ENCODE data around the gene NFE2L1. TPM values are rescaled to one million over a fixed set of nuclear protein-coding genes. Genes with fewer than 3 reads are reported as not detected.

The NFE2L1 gene
- total RNA-seq, 1 experiment from 2014 or later: 135 TPM

DNA sequence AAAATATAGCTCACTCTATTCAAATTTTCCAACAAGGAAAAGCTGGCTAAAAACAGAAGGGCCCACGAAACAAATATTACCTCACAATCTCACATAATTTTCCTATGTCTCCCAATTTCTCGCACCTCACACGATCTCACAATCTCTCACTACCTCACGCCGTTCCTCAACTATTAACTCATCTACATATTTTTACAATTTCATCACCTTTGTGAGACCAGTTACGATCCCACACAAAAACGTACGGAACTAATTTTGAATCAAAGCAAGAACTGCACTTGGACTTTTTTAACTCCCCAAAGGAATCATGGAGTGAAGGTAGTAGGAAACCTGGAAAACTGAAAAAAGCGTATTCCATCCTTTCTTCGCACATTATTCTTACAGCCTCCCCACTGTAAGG lies 52.0 kb downstream of the NFE2L1 start:
- peak overlapping the region; percentile 93 to 94 for H3K4me3 ChIP-seq (replicated peaks in 1 of 2; ENCODE audit: low read depth in 1 of 2, low read length in 2 of 2)
- H3K9me3 ChIP-seq (ENCODE audit: control insufficient read depth in 1 of 2, insufficient read depth in 1 of 2, low read depth in 1 of 2, low read length in 2 of 2): peaks cover 0 to 4% of the 10 kb centered on the region in 2 experiments; a peak in 1 of 4 replicates
- intact Hi-C loops (cut with micrococcal nuclease): no loop called here
- TSS peak; percentile 69 for BruUV-seq (replicated peaks)
- H3K27me3 ChIP-seq (ENCODE audit: insufficient read depth, low read length): no peaks in the 10 kb centered on the region
- CTCF ChIA-PET: interaction anchor here (0.7 to 4.2 kb wide), 4 partner anchors 17 to 76 kb away, joined by 4 to 23 read pairs (median 12); no protein-coding TSS in a partner anchor
- H3K27ac ChIP-seq (ENCODE audit: low read depth, low read length): peak overlapping the region; percentile 95
- H3K9me2 ChIP-seq (ENCODE audit: insufficient read depth): no peaks in the 10 kb centered on the region
- ATAC-seq (no peak), DNase-seq (ENCODE audit: low read depth, low spot score) (no peak)
- peaks cover 12 to 35% of the 10 kb centered on the region in 2 experiments for H3K4me1 ChIP-seq (ENCODE audit: control insufficient read depth in 1 of 2, insufficient read depth in 2 of 2, low read length in 2 of 2)
- H3K9ac ChIP-seq (ENCODE audit: low read length): peak overlapping the region; percentile 80
- RAD21 ChIA-PET (ENCODE audit: low non-redundant PET in 1 of 2, low total read pairs in 2 of 2, uncharacterized antibody in 2 of 2, unreplicated experiment in 2 of 2): no interaction called here
- H3K4me2 ChIP-seq (ENCODE audit: low read length): peak overlapping the region; percentile 79
- H4K20me1 ChIP-seq (ENCODE audit: insufficient read depth): peaks cover 6% of the 10 kb centered on the region; the same call in 1 of the 2 replicates
- H3K79me2 ChIP-seq (ENCODE audit: insufficient read depth, low read length): peaks cover 61% of the 10 kb centered on the region
- peaks cover 4 to 5% of the 10 kb centered on the region in 2 experiments; a peak in 2 of 4 replicates for H3K36me3 ChIP-seq (ENCODE audit: control insufficient read depth in 1 of 2, insufficient read depth in 2 of 2, low read length in 2 of 2)
- no peak overlapping the region for H2AFZ ChIP-seq (ENCODE audit: low read depth, low read length, poor library complexity, severe bottlenecking)
- no peak for TF ChIP-seq ZFX (IDR thresholded peaks at IDR 0.05)
- TF ChIP-seq EGR1 (IDR thresholded peaks at IDR 0.05; ENCODE audit: low read depth): no peak
- TF ChIP-seq JUND (IDR thresholded peaks at IDR 0.05): no peak
- TF ChIP-seq FOSL1 (IDR thresholded peaks at IDR 0.05; ENCODE audit: low read depth): no peak
- no peak for TF ChIP-seq EZH2 (IDR thresholded peaks at IDR 0.05)
- no peak for TF ChIP-seq RAD21 (IDR thresholded peaks at IDR 0.05; ENCODE audit: low read depth)
- TF ChIP-seq MAX (IDR thresholded peaks at IDR 0.05): no peak
- TF ChIP-seq SRF (IDR thresholded peaks at IDR 0.05; ENCODE audit: low read depth): no peak
- no peak for TF ChIP-seq TCF7L2 (IDR thresholded peaks at IDR 0.05; ENCODE audit: borderline replicate concordance, extremely low read depth, insufficient read depth, insufficient read length)
- TF ChIP-seq CBX3 (IDR thresholded peaks at IDR 0.05; ENCODE audit: low read depth): no peak
- TF ChIP-seq POLR2AphosphoS5 (IDR thresholded peaks at IDR 0.05; ENCODE audit: low read depth, low read length): no peak
- TF ChIP-seq YY1 (IDR thresholded peaks at IDR 0.05; ENCODE audit: extremely low read depth, insufficient replicate concordance, low read depth, low read length): no peak
- no peak for TF ChIP-seq SIN3A (IDR thresholded peaks at IDR 0.05; ENCODE audit: low read depth)
- no peak for TF ChIP-seq EZH2phosphoT487 (IDR thresholded peaks at IDR 0.05; ENCODE audit: borderline replicate concordance)
- no peak for TF ChIP-seq REST (IDR thresholded peaks at IDR 0.05; ENCODE audit: low read depth)
- POLR2A ChIA-PET: interaction anchor here (1.3 to 2.9 kb wide), 6 partner anchors 10 to 129 kb away, joined by 4 to 15 read pairs (median 5); partner anchors contain the start of genes CDK5RAP3 and NFE2L1

Measured in HCT116 (cell line).